GM12878 (cell line): ENCODE results near the gene ESYT3. TPM values are rescaled to one million over a fixed set of nuclear protein-coding genes. Genes with fewer than 3 reads are reported as not detected.

Experiments
- ATAC-seq: fragments of 200-7000 bp; cut with Tn5 transposase; 3 replicates; pipeline ENCODE4 v1.9.1; 2020; ENCODE audit warnings: mild to moderate bottlenecking, moderate library complexity
- BruUV-seq: library from RNA; stranded (reverse); fragments of 400-500 nt; replicated peaks from 2 replicates; lab custom pipeline; 2021; lab: Mats Ljungman, UMichigan
- CTCF ChIA-PET: fragments of 300-600 bp; sonication (Branson Sonifier 250); formaldehyde crosslinking; extraction: SDS; loops from one replicate; lab custom pipeline; 2021; ENCODE audit warnings: inconsistent platforms; lab: Yijun Ruan, JAX
- POLR2A ChIA-PET: fragments of 350-600 bp; formaldehyde crosslinking; extraction: SDS; loops from one replicate; lab custom pipeline; 2021; ENCODE audit warnings: inconsistent platforms; lab: Charles Lee
- RAD21 ChIA-PET: fragments of 300-600 bp; sonication (Branson Sonifier 250); formaldehyde crosslinking; loops from one replicate; lab custom pipeline; 2023; ENCODE audit warnings: antibody characterized with exemption; ENCODE audit not compliant: unreplicated experiment; lab: Charles Lee
- SMC1A ChIA-PET: fragments of 300-600 bp; sonication (Branson Sonifier 250); formaldehyde crosslinking; loops from one replicate; lab custom pipeline; 2023; ENCODE audit not compliant: unreplicated experiment, uncharacterized antibody; lab: Charles Lee
- DNase-seq: peaks from one replicate; pipeline ENCODE4 v3.0.0-alpha.2; 2011; ENCODE audit warnings: low read depth, low spot score
- FAIRE-seq: peaks from 3 replicates; lab custom pipeline; 2011; peaks lifted over from hg19 to GRCh38; lab: Jason Lieb, UNC
- H2AFZ ChIP-seq: 2 replicates; pipeline ENCODE4 v1.6.0; 2011; ENCODE audit warnings: low read depth, low read length, control low read depth; ENCODE audit not compliant: control insufficient read depth
- H3K27ac ChIP-seq: 2 replicates; pipeline ENCODE4 v1.5.1; 2011; ENCODE audit warnings: control low read depth; ENCODE audit not compliant: control insufficient read depth, insufficient read depth
- H3K27me3 ChIP-seq, 2 experiments: replicated peaks in 1 of 2; 2 replicates each; pipeline versions ENCODE4 v1.6.0 to v1.6.1; 2011; ENCODE audit warnings: low read length in 1 of 2; ENCODE audit not compliant: control insufficient read depth in 2 of 2, insufficient read depth in 2 of 2
- H3K36me3 ChIP-seq, 2 experiments: 2 replicates each; pipeline ENCODE4 v1.5.1; 2011; ENCODE audit warnings: low read length in 1 of 2; ENCODE audit not compliant: control insufficient read depth in 2 of 2, insufficient read depth in 2 of 2
- H3K4me1 ChIP-seq: 2 replicates; pipeline ENCODE4 v1.6.1; 2011; ENCODE audit warnings: mild to moderate bottlenecking, low read length, moderate library complexity, mixed read lengths; ENCODE audit not compliant: control insufficient read depth, insufficient read depth
- H3K4me2 ChIP-seq: 2 replicates; pipeline ENCODE4 v1.6.0; 2011; ENCODE audit warnings: control low read depth; ENCODE audit not compliant: control insufficient read depth, insufficient read depth
- H3K4me3 ChIP-seq: fragments of 200-600 bp; sonication (generic); 2 replicates; pipeline ENCODE4 v1.5.1; 2016
- H3K79me2 ChIP-seq: 2 replicates; pipeline ENCODE4 v1.6.0; 2011; ENCODE audit warnings: low read length; ENCODE audit not compliant: control insufficient read depth, insufficient read depth
- H3K9ac ChIP-seq: 2 replicates; pipeline ENCODE4 v1.8.0; 2011; ENCODE audit warnings: low read length, control low read depth, mixed read lengths; ENCODE audit not compliant: control insufficient read depth, insufficient read depth
- H3K9me3 ChIP-seq: replicated peaks from 3 replicates; pipeline ENCODE4 v1.5.1; 2011; ENCODE audit warnings: mild to moderate bottlenecking, low read length; ENCODE audit not compliant: control insufficient read depth, insufficient read depth
- H4K20me1 ChIP-seq: 2 replicates; pipeline ENCODE4 v1.6.0; 2011; ENCODE audit not compliant: control insufficient read depth, insufficient read depth
- EED ChIP-seq: sonication (generic); IDR thresholded peaks from 2 replicates; pipeline ENCODE4 v1.6.1; 2016; ENCODE audit warnings: antibody characterized with exemption, low read depth
- JUND ChIP-seq: IDR thresholded peaks from 2 replicates; pipeline ENCODE4 v1.6.1; 2012; ENCODE audit warnings: low read depth, mild to moderate bottlenecking, low read length, improper control_type of control experiment, moderate library complexity
- LARP7 ChIP-seq: fragments of 450-650 bp; IDR thresholded peaks from 2 replicates; pipeline ENCODE4 v1.6.1; 2017; ENCODE audit warnings: mild to moderate bottlenecking
- MTA2 ChIP-seq: fragments of 450-650 bp; IDR thresholded peaks from 2 replicates; pipeline ENCODE4 v1.6.1; 2016; ENCODE audit warnings: low read depth, mild to moderate bottlenecking, moderate library complexity
- PAX5 ChIP-seq: IDR thresholded peaks from 2 replicates; pipeline ENCODE4 v1.6.1; 2011; ENCODE audit warnings: low read depth, low read length, borderline replicate concordance
- WGBS: methylation state at CpG from one replicate; pipeline ENCODE4 v1.1.6; 2016; ENCODE audit warnings: low lambda C conversion rate; ENCODE audit not compliant: insufficient replicate concordance, insufficient coverage; ENCODE audit errors: missing lambda C conversion rate; 5-methylcytosine and 5-hydroxymethylcytosine counted together
- in situ Hi-C: fragments of 300-500 bp; cut with MboI; formaldehyde crosslinking; loops from 9 replicates; pipeline ENCODE4 v1.14.3; 2018; ENCODE audit warnings: mixed read lengths
- intact Hi-C: fragments of 100-400 bp; cut with micrococcal nuclease; formaldehyde crosslinking; loops from one replicate; pipeline ENCODE4 v1.14.2; 2022; ENCODE audit not compliant: unreplicated experiment
- polyA plus RNA-seq, 11 experiments: library from polyadenylated mRNA; depleted of rRNA in 4 of 11; unstranded in 6 of 11; stranded (reverse) in 5 of 11; fragments of >200 nt; fragmentation: Nextera tagmentation in 4 of 11; fragmentation: Illumina TruSeq in 1 of 11; extraction: Ambion mirVana in 4 of 11; extraction: Trizol in 1 of 11; gene quantifications; 1 replicate in 1 of 11; 2 replicates in 10 of 11; pipeline versions ENCODE4 v1.2.1 to v1.2.3, GENCODE V29; 2011 to 2016; ENCODE audit warnings: inconsistent platforms in 2 of 11, missing spikeins in 2 of 11, low read depth in 1 of 11
- total RNA-seq, 4 experiments: library from RNA; depleted of rRNA in 3 of 4; stranded (reverse); fragments of >200 nt in 3 of 4; fragmentation: Illumina TruSeq in 1 of 4; extraction: Trizol in 1 of 4; gene quantifications; 2 replicates each; pipeline versions ENCODE4 v1.2.1 to v1.2.3, GENCODE V29; 2013 to 2021
- TF ChIP-seq, protein P1 (sequence below): fragments of 450-650 bp; IDR thresholded peaks from 2 replicates; pipeline ENCODE4 v1.6.1; 2016; ENCODE audit warnings: mild to moderate bottlenecking
- TF ChIP-seq, protein P2 (sequence below): IDR thresholded peaks from 2 replicates; pipeline ENCODE4 v1.6.1; 2011; ENCODE audit warnings: borderline replicate concordance, low read depth, mild to moderate bottlenecking, moderate library complexity, low read length; ENCODE audit not compliant: insufficient read depth, poor library complexity, severe bottlenecking
- TF ChIP-seq, protein P3 (sequence below): IDR thresholded peaks from 2 replicates; pipeline ENCODE4 v1.6.1; 2012; ENCODE audit warnings: low read depth, low read length, improper control_type of control experiment
- TF ChIP-seq, protein P4 (sequence below): IDR thresholded peaks from 2 replicates; pipeline ENCODE4 v1.6.1; 2012; ENCODE audit warnings: low read length, inconsistent platforms
- TF ChIP-seq, protein P5 (sequence below): IDR thresholded peaks from 2 replicates; pipeline ENCODE4 v1.6.1; 2012; ENCODE audit warnings: improper control_type of control experiment, low read depth, low read length; ENCODE audit not compliant: insufficient replicate concordance

ESYT3 gene
- total and polyA plus RNA-seq, 10 of the 15 experiments (the other 5 are each of a cell fraction or from before 2014, with no cell fraction given), result not detected

DNA sequence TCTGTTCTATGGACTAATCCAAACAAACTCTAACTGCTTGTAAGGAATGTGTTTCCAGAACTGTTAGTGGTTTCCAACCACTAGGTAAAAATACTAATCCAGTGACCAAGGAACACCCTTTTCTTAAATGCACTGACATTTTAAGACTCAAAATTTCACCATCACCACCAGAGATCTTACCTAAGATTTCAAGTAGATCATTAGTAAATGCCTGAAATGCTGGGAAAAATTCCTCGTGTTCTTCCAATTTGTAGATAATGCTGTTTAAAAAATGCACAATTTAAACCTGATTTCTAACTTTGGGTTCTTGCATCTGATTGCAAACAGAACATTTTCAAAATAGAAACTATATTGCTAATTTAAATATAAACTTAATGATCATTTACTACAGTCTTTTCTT is 63.4 kb downstream of the ESYT3 start:
- no peaks in the 10 kb centered on the region for H3K27me3 ChIP-seq
- in situ Hi-C loops, result no loop called here
- H3K9me3 ChIP-seq, result no peaks in the 10 kb centered on the region
- FAIRE-seq (no peak), DNase-seq (no peak), ATAC-seq (no peak)
- SMC1A ChIA-PET, result interaction anchor here (0.8 kb wide), 1 partner anchor 96 kb away, joined by 3 read pairs; the partner anchor contains the start of gene CEP70
- BruUV-seq, result no TSS peak
- H3K9ac ChIP-seq, result no peak overlapping the region
- WGBS, result 76% methylated on average over 1 of the region's 1 CpG
- CTCF ChIA-PET, result interaction anchor here (0.7 kb wide), 1 partner anchor 24 kb away, joined by 3 read pairs; no protein-coding TSS in a partner anchor
- intact Hi-C loops, result no loop called here
- POLR2A ChIA-PET, result interaction anchor here (0.6 kb wide), 1 partner anchor 15 kb away, joined by 3 read pairs; no protein-coding TSS in a partner anchor
- RAD21 ChIA-PET, result interaction anchor here (0.7 kb wide), 2 partner anchors 14 to 417 kb away, joined by 3 read pairs; no protein-coding TSS in a partner anchor
- no peaks in the 10 kb centered on the region for H3K36me3 ChIP-seq
- no peak overlapping the region for H3K27ac ChIP-seq
- H3K4me1 ChIP-seq, result no peaks in the 10 kb centered on the region
- no peaks in the 10 kb centered on the region for H4K20me1 ChIP-seq
- H3K4me2 ChIP-seq, result no peak overlapping the region
- H3K79me2 ChIP-seq, result no peaks in the 10 kb centered on the region
- no peak overlapping the region for H2AFZ ChIP-seq
- no peak overlapping the region for H3K4me3 ChIP-seq
- TF ChIP-seq JUND (no peak), MTA2 (no peak), PAX5 (no peak), LARP7 (no peak), EED (no peak)
- TF ChIP-seq, protein P1, sequence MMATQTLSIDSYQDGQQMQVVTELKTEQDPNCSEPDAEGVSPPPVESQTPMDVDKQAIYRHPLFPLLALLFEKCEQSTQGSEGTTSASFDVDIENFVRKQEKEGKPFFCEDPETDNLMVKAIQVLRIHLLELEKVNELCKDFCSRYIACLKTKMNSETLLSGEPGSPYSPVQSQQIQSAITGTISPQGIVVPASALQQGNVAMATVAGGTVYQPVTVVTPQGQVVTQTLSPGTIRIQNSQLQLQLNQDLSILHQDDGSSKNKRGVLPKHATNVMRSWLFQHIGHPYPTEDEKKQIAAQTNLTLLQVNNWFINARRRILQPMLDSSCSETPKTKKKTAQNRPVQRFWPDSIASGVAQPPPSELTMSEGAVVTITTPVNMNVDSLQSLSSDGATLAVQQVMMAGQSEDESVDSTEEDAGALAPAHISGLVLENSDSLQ, result no peak
- TF ChIP-seq, protein P2, sequence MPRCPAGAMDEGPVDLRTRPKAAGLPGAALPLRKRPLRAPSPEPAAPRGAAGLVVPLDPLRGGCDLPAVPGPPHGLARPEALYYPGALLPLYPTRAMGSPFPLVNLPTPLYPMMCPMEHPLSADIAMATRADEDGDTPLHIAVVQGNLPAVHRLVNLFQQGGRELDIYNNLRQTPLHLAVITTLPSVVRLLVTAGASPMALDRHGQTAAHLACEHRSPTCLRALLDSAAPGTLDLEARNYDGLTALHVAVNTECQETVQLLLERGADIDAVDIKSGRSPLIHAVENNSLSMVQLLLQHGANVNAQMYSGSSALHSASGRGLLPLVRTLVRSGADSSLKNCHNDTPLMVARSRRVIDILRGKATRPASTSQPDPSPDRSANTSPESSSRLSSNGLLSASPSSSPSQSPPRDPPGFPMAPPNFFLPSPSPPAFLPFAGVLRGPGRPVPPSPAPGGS, result no peak
- TF ChIP-seq, protein P3, sequence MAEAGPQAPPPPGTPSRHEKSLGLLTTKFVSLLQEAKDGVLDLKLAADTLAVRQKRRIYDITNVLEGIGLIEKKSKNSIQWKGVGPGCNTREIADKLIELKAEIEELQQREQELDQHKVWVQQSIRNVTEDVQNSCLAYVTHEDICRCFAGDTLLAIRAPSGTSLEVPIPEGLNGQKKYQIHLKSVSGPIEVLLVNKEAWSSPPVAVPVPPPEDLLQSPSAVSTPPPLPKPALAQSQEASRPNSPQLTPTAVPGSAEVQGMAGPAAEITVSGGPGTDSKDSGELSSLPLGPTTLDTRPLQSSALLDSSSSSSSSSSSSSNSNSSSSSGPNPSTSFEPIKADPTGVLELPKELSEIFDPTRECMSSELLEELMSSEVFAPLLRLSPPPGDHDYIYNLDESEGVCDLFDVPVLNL, result no peak
- TF ChIP-seq, protein P4, sequence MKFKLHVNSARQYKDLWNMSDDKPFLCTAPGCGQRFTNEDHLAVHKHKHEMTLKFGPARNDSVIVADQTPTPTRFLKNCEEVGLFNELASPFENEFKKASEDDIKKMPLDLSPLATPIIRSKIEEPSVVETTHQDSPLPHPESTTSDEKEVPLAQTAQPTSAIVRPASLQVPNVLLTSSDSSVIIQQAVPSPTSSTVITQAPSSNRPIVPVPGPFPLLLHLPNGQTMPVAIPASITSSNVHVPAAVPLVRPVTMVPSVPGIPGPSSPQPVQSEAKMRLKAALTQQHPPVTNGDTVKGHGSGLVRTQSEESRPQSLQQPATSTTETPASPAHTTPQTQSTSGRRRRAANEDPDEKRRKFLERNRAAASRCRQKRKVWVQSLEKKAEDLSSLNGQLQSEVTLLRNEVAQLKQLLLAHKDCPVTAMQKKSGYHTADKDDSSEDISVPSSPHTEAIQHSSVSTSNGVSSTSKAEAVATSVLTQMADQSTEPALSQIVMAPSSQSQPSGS, result no peak
- TF ChIP-seq, protein P5, sequence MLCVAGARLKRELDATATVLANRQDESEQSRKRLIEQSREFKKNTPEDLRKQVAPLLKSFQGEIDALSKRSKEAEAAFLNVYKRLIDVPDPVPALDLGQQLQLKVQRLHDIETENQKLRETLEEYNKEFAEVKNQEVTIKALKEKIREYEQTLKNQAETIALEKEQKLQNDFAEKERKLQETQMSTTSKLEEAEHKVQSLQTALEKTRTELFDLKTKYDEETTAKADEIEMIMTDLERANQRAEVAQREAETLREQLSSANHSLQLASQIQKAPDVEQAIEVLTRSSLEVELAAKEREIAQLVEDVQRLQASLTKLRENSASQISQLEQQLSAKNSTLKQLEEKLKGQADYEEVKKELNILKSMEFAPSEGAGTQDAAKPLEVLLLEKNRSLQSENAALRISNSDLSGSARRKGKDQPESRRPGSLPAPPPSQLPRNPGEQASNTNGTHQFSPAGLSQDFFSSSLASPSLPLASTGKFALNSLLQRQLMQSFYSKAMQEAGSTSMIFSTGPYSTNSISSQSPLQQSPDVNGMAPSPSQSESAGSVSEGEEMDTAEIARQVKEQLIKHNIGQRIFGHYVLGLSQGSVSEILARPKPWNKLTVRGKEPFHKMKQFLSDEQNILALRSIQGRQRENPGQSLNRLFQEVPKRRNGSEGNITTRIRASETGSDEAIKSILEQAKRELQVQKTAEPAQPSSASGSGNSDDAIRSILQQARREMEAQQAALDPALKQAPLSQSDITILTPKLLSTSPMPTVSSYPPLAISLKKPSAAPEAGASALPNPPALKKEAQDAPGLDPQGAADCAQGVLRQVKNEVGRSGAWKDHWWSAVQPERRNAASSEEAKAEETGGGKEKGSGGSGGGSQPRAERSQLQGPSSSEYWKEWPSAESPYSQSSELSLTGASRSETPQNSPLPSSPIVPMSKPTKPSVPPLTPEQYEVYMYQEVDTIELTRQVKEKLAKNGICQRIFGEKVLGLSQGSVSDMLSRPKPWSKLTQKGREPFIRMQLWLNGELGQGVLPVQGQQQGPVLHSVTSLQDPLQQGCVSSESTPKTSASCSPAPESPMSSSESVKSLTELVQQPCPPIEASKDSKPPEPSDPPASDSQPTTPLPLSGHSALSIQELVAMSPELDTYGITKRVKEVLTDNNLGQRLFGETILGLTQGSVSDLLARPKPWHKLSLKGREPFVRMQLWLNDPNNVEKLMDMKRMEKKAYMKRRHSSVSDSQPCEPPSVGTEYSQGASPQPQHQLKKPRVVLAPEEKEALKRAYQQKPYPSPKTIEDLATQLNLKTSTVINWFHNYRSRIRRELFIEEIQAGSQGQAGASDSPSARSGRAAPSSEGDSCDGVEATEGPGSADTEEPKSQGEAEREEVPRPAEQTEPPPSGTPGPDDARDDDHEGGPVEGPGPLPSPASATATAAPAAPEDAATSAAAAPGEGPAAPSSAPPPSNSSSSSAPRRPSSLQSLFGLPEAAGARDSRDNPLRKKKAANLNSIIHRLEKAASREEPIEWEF, result no peak
